GM13976 (cell line): ENCODE measurements around the gene KLF7.

Source experiments
- DNase-seq: peaks from one replicate; pipeline ENCODE4 v3.0.0; 2012; ENCODE audit warnings: low spot score
- in situ Hi-C: fragments of 300-500 bp; cut with MboI; formaldehyde crosslinking; loops from one replicate; pipeline ENCODE4 v1.12.0; 2022; ENCODE audit warnings: low sequenced_read_pairs, mixed read lengths, inconsistent platforms; ENCODE audit not compliant: unreplicated experiment
- TF ChIP-seq, protein P1 (sequence below): IDR thresholded peaks from 2 replicates; pipeline ENCODE4 v1.5.1; 2012; ENCODE audit warnings: borderline replicate concordance, mild to moderate bottlenecking; ENCODE audit not compliant: insufficient read depth; ENCODE audit errors: extremely low read depth, missing control alignments, control extremely low read depth

KLF7 gene

DNA sequence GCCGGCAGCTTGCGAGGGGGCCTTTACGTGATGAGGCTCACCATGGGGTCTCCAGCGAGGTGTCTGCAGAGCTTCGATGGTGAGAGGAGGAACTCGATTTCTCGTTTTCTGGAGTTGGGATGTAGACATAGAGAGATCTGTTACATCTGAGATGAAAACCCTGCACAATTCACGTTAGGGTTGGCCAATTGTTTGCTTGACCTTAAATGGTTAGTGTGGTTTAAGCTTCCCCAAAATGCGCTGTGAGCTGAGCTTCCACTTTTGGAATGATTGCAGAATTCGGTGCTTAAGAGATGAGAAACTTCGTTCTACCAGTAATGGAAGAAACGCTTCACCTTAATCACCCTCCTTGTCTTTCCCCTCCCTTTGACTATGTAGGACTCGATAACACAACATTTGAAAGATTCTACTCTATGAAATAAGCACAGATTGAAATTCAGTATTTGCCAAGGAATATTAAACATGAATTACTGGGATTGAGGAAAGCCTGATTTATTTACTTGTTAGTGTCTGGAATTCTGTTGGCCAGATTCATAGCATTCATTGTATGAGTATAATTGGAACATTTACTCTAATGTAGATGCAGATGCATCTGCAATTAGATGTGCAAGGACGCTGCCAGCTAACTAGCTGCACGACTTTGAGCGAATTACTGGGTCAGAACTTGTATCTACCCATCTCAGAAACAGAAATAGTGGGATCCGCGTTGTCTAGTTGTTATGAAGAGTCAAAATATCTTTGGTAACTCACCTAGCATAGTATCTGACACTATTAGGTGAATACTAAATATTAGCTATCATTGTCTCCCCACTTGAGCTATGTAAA is 1.6 kb upstream of the KLF7 start:
- DNase-seq = peak; percentile 30
- TF ChIP-seq, protein P1, sequence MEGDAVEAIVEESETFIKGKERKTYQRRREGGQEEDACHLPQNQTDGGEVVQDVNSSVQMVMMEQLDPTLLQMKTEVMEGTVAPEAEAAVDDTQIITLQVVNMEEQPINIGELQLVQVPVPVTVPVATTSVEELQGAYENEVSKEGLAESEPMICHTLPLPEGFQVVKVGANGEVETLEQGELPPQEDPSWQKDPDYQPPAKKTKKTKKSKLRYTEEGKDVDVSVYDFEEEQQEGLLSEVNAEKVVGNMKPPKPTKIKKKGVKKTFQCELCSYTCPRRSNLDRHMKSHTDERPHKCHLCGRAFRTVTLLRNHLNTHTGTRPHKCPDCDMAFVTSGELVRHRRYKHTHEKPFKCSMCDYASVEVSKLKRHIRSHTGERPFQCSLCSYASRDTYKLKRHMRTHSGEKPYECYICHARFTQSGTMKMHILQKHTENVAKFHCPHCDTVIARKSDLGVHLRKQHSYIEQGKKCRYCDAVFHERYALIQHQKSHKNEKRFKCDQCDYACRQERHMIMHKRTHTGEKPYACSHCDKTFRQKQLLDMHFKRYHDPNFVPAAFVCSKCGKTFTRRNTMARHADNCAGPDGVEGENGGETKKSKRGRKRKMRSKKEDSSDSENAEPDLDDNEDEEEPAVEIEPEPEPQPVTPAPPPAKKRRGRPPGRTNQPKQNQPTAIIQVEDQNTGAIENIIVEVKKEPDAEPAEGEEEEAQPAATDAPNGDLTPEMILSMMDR = no peak
- in situ Hi-C loops = no loop called here

GRCh38 chr2:207166349-207167098 is 776 bp upstream of the KLF7 start:
- in situ Hi-C loops = no loop called here
- TF ChIP-seq, protein P1 = peak; percentile 24
- DNase-seq = peak; percentile 83

- TF ChIP-seq, protein P1 = no peak
- DNase-seq = peak; percentile 97
- in situ Hi-C loops = no loop called here
Measured at GRCh38 chr2:207166039-207166348, 246 bp upstream of the KLF7 start.

DNA sequence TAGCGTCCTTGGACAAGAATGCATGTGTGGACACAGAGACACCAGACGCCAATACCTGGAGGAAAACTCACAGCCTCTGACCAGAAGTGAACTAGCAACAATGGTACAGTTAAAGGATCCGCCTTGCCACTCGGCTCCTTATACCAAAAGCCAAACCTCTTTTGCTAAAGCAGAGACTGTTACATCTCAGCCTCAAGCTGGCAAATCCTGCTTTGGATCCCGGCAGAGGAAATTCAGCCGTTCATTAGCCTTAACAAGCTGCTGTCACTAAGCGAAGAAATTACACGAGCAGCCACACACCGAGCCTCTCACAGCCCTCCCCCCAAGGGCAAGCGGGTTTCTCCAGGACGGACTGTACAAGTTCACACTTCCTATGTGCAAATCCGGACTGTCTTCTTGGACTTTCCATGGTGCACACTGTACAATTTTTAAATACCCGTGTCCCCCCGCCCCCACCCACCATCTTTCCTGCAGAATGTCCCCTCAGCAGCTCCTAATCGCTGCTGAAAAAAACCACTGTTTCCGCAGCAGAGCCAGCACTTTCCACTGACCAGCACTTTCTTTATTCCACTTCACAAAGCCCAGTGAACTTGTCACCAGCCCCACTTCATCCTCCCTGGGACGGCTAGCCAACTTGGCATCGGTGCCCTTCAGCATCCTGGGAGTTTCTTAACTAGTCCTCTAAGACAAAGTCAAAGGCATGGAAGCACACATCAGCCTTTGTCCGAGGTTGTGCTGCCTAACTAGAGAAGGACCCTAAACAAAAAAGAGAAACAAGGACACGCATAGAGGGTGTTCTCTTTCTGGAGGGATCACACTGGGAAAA is 1.5 kb downstream of the KLF7 start:
- in situ Hi-C loops = no loop called here
- TF ChIP-seq, protein P1 = no peak
- DNase-seq = no peak

- in situ Hi-C loops = no loop called here
- TF ChIP-seq, protein P1 = no peak
- DNase-seq = no peak
Measured at GRCh38 chr2:207163756-207164005, 2.1 kb downstream of the KLF7 start.

GRCh38 chr2:207163053-207163755 is 2.5 kb downstream of the KLF7 start:
- in situ Hi-C loops = no loop called here
- TF ChIP-seq, protein P1 = no peak
- DNase-seq = no peak
